Measurements from ENCODE around the gene RET. TPM values are rescaled to one million over a fixed set of nuclear protein-coding genes. Genes with fewer than 3 reads are reported as not detected.

RET gene
- total RNA-seq, 4 donors from 2014 or later = 0.20 to 8.5 (median 0.70) TPM

DNA sequence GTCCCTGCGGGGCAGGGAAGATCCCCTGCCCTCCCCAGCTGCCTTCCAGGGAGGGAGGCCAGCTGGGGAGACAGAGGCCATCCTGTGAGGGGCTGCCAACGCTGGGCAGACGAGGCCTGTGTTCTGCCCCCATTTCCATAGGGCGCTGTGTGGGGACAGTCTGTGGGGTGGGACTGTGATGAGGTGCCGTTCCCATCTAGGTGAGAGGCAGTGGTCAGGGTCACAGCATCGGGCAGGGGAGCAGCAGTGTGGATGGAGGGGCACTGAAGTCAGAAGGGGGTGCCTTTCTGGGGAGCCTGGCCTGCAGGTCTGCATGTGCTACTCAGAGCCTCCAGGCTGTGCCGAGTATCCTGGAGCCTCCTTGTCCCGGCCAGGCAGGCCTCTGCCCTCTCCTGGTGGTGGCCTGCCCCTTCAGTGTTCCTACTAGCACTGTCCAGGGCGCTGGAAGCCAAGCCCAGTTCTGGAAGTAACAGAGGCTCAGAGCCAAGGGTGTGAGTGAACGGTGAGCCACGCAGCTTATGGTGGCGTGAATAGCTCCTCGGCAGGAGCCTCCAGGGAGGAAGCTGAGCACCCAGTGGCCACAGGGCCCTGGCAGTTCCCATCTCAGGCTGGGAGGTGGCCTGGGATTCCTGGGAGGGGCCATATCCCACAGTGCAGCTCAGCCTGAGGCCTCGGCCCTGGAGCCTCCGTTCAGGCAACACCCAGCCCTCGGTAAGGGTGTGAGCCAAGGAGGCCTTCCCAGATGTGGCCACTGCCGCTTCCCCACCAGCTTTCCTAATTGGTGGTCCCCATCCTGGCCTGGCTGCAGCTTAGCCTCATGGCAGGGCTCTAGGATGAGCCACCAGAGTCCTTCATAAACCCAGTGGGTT lies 38.1 kb downstream of the RET start:
- TF ChIP-seq EP300 (IDR thresholded peaks at IDR 0.05) (no peak), POLR2A (IDR thresholded peaks at IDR 0.05) (no peak)
- TF ChIP-seq, protein P1, sequence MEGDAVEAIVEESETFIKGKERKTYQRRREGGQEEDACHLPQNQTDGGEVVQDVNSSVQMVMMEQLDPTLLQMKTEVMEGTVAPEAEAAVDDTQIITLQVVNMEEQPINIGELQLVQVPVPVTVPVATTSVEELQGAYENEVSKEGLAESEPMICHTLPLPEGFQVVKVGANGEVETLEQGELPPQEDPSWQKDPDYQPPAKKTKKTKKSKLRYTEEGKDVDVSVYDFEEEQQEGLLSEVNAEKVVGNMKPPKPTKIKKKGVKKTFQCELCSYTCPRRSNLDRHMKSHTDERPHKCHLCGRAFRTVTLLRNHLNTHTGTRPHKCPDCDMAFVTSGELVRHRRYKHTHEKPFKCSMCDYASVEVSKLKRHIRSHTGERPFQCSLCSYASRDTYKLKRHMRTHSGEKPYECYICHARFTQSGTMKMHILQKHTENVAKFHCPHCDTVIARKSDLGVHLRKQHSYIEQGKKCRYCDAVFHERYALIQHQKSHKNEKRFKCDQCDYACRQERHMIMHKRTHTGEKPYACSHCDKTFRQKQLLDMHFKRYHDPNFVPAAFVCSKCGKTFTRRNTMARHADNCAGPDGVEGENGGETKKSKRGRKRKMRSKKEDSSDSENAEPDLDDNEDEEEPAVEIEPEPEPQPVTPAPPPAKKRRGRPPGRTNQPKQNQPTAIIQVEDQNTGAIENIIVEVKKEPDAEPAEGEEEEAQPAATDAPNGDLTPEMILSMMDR (IDR thresholded peaks at IDR 0.05) = no peak
- Histone ChIP-seq H3K27ac (no peak overlapping the region), H3K36me3 (no peaks in the 10 kb centered on the region), H3K4me3 (no peak overlapping the region), H3K4me1 (no peaks in the 10 kb centered on the region), H3K27me3 (no peaks in the 10 kb centered on the region), H3K9me3 (no peaks in the 10 kb centered on the region)
- no peak for DNase-seq (ENCODE audit: low spot score in 2 of 2)
- 60 to 78% methylated on average over 9 to 13 of the region's 17 CpGs for WGBS, 2 donors

DNA sequence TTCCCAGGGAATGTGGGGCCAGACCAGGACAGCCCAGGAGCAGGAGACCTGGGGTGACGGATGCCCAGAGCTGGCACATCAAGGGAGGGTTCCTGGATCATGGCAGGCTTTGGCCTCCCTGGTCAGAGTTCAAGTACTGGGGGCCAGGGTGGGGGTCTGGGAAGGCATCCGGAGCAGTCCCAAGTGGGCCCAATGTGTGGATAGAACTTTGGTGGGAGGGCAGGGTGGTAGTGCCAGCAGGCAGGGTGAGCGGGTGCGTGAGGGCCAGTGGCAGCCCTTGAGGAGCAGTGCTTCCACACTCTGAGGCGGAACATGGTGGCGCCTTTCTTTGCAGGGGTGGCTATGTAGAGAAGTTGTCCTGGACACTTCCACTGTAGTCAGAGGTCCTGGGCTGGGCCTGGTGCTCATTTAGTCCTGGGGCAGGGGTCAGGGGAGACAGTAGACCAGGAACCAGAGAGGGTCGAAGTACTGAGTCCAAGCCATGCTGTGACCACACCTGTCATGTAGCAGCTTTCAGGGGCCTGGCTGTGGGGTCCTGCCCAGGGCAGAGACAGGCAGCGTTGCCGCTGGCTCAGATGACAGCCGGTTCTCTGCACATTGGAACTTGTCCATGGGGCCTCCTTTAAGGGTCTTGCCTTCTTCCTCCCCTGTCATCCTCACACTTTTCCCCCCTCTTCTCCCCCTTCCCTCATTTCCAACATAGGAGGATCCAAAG lies 39.2 kb downstream of the RET start:
- Histone ChIP-seq H3K27ac (no peak overlapping the region), H3K9me3 (no peaks in the 10 kb centered on the region), H3K4me3 (no peak overlapping the region), H3K4me1 (peaks cover 0 to 8% (median under 1%) of the 10 kb centered on the region in 4 donors), H3K27me3 (no peaks in the 10 kb centered on the region), H3K36me3 (no peaks in the 10 kb centered on the region)
- no peak for DNase-seq (ENCODE audit: low spot score in 2 of 2)
- 88% methylated on average over 10 of the region's 10 CpGs for WGBS, 2 donors
- TF ChIP-seq, protein P1 (IDR thresholded peaks at IDR 0.05) = no peak
- TF ChIP-seq EP300 (IDR thresholded peaks at IDR 0.05) (no peak), POLR2A (IDR thresholded peaks at IDR 0.05) (no peak)

DNA sequence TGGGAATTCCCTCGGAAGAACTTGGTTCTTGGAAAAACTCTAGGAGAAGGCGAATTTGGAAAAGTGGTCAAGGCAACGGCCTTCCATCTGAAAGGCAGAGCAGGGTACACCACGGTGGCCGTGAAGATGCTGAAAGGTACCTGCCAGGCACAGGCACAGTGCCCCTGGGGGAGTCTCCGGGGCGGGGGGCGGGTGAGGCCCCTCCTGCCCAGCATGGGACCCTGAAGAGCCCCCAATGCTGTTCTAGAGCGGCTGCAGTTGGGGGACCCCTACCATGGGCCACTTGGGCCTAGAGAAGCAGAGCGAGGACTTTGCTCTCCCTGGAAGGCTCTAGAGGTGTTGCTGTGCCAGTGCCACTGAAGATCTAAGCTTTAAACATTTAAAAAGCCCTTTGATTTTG lies 39.7 kb downstream of the RET start:
- Histone ChIP-seq H3K27me3 (no peaks in the 10 kb centered on the region), H3K4me1 (peaks cover 0 to 14% (median 4%) of the 10 kb centered on the region in 4 donors), H3K4me3 (no peak overlapping the region), H3K36me3 (no peaks in the 10 kb centered on the region), H3K27ac (no peak overlapping the region), H3K9me3 (no peaks in the 10 kb centered on the region)
- TF ChIP-seq, protein P1 (IDR thresholded peaks at IDR 0.05) = no peak
- TF ChIP-seq POLR2A (IDR thresholded peaks at IDR 0.05) (no peak), EP300 (IDR thresholded peaks at IDR 0.05) (no peak)
- DNase-seq (ENCODE audit: low spot score in 2 of 2) = no peak
- 79 to 92% methylated on average over 10 of the region's 10 CpGs for WGBS, 2 donors

DNA sequence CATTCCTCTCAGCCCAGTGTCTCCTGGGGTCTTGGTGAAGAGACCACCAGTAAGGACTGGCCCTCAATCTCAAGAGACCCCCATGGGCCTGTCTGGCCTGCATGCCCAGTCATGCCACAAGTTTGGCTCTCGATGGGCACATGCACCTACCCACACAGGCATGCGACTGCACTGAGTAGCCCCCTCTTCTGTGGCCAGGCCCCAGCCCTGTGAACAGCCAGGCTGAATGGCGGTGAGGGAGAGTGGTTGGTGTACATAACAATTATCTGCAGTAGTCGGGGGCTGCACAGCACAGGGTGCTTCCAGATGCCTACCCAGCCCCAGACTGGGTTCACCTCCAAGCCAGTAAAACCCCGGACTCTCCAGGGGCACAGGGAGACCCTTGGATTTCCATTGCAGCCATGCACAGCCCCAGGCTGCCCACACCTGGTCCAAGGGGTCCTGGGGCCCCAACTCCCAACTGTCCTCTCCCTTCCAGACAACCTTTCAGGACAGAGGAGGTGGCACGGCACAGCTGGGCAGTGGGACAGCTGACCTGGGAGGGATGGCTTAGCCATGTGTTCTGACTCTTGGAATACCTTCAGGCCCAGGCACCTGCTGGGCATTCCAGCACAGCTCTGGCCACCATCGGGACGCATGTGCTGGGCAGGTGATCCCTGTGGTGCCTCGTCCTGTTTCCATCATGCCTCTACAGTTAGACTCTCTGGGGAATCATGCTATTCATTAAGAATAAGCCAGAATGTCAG lies 40.3 kb downstream of the RET start:
- Histone ChIP-seq H3K4me1 (peaks cover 0 to 14% (median 4%) of the 10 kb centered on the region in 4 donors), H3K27ac (no peak overlapping the region), H3K27me3 (no peaks in the 10 kb centered on the region), H3K4me3 (no peak overlapping the region), H3K36me3 (no peaks in the 10 kb centered on the region), H3K9me3 (no peaks in the 10 kb centered on the region)
- 61 to 78% methylated on average over 4 to 7 of the region's 9 CpGs for WGBS, 2 donors
- TF ChIP-seq, protein P1 (IDR thresholded peaks at IDR 0.05) = no peak
- no peak for TF ChIP-seq EP300 (IDR thresholded peaks at IDR 0.05)
- TF ChIP-seq POLR2A (IDR thresholded peaks at IDR 0.05) = no peak
- no peak for DNase-seq (ENCODE audit: low spot score in 2 of 2)

All from tibial nerve (tissue), 4 donors.